HL-60/S4 treated with phorbol 12-myristate 13-acetate at 8.2 ng/mL for 4 days and 3 days (cell line): ENCODE data around the gene ADAMTS15.

Experiments used
- in situ Hi-C: fragments of 300-500 bp; cut with MboI; formaldehyde crosslinking; loops from 2 replicates; pipeline ENCODE4 v1.15.0; 2022; ENCODE audit warnings: low sequenced_read_pairs

ADAMTS15 gene

GRCh38 chr11:130504317-130504716 is 55.9 kb downstream of the ADAMTS15 start:
- in situ Hi-C loops = no loop called here

GRCh38 chr11:130508913-130509312 is 60.5 kb downstream of the ADAMTS15 start:
- in situ Hi-C loops = no loop called here

GRCh38 chr11:130509942-130510341 is 61.5 kb downstream of the ADAMTS15 start:
- in situ Hi-C loops = no loop called here

- in situ Hi-C loops = no loop called here
Observed at GRCh38 chr11:130510407-130511006, 62.1 kb downstream of the ADAMTS15 start.

DNA sequence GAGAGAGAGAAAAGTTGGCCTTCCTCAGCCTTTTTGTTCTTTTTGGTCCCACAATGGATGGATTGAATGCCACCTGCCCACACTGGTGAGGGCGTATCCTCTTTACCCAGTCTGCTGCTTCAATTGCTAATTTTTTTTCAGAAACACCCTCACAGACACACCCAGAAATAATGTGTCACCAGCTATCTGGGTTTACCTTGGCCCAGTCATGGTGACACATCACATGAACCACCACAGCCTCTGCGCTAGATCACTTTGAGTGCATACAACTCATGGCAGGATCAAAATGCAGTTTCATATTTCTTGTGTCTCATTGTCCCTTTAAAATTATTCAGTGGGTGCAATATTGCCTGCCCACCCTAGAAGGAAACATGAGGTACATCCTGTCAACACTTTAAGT is 63.3 kb downstream of the ADAMTS15 start:
- in situ Hi-C loops = no loop called here

DNA sequence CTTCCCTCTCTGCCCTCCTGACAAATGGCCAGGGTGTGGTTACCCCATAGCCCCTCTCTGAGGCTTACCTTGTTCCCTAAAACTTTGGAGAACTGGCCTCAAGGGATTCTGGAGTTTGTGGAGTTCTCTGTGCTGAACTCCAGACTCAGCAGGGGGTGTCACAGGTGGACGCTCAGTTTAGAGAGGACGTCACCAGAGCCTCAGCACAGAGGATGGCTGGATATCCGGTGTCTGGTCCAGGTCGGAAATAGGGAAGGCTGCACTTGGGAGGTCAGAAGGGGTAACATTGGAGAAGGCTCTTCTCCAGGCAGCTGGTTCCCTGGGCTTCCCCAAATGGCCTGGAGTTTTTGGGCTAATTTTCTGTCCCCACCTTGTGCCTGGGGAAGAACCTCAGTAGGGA is 64.2 kb downstream of the ADAMTS15 start:
- in situ Hi-C loops = no loop called here

DNA sequence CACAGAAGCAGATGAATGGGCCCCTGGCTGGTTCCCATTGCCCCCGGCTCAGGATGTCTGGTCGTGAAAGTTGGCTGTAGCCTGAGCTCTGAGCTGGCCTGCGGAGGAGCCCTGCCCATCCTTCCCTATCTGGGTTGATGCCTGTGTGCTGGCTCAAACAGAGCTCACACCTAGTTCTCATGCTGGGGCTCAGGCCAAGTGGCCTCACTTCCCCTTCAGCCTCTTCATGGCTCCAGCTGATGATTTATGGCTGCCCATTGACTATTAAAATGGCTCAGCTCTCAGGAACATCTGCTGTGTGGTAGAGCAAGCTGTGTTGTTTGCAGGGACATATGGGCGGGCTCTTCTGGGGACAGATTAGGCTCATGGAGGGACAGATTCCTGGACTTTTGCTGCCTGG is 64.7 kb downstream of the ADAMTS15 start:
- in situ Hi-C loops = no loop called here

- in situ Hi-C loops = no loop called here
Observed at GRCh38 chr11:130514316-130514715, 65.9 kb downstream of the ADAMTS15 start.

DNA sequence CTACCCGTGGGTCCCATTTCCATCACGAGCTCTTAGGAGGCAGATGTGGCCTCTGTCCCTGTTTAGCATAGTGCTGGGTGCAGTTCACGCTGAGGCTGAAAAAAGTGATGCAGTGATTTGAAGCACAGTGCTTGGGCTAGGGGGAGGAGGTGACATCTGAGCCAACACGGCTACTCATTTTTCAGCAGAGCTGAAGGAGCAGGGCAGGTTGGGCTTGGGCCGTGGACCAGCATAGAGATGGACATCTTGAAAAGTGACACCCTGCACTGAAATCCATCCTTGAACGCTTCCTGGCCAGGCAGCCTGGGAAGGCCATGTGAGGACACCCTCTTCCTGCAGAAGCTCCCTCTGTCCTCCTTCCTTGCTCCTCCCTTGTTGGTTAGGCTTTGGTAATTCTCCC is 66.4 kb downstream of the ADAMTS15 start:
- in situ Hi-C loops = no loop called here

DNA sequence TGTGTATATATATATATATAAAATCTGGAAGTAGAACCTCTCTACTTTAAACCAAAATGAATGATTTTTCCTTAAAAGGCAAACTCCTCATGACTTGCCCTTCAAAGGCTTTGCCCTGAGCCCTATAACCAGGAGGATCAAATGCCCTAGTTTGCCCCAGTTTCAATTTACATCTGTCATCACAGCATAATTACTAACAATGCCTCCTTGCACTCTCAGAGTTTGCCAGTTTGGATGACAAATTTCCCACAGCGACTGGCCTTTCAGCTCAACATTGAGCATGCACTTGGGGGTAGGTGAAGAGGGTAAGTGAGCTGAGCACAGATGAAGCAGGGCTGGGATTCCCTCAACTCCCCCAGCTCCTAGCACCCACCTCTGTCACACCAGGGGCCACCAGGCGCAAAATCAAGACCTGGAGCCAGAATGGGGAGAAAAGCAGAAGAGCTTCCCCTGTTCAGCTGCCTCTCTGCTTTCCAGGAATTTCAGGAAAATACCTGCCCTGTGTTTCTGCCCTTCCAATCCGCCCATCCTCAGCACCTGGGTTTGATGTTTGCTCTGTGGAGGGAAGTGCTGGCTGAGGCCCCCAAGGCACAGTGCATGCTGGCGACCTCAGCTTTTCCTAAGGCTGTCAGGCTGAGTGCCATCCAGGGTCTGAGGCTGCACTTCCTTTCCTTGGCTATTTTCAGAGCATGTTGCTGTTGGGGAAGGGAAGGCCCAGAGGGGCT is 67.5 kb downstream of the ADAMTS15 start:
- in situ Hi-C loops = no loop called here

- in situ Hi-C loops = no loop called here
Observed at GRCh38 chr11:130516554-130517505, 68.4 kb downstream of the ADAMTS15 start.

DNA sequence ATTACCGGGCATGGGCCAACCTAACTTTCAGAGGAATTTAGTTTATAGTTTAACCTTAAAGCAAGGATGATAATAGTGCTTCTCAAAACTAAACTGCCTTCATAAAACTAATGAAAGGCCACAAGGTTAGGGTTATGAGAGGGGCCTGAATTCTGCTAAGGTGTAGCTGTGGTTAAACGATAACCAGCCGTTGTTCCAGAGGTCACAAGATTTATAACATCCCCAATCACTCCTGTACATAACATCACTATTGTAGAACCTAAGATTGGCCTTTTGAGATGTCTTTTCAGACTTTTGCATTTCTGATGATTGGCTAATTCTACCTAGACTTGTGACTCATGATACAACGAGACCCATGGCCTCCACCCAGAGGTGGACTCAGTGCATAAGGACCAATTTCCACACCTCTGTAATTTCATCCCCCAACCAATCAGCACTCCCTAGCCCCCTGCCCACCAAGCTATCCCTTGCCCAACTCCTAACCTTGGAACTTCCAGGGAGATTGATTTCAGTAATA is 69.8 kb downstream of the ADAMTS15 start:
- in situ Hi-C loops = no loop called here

DNA sequence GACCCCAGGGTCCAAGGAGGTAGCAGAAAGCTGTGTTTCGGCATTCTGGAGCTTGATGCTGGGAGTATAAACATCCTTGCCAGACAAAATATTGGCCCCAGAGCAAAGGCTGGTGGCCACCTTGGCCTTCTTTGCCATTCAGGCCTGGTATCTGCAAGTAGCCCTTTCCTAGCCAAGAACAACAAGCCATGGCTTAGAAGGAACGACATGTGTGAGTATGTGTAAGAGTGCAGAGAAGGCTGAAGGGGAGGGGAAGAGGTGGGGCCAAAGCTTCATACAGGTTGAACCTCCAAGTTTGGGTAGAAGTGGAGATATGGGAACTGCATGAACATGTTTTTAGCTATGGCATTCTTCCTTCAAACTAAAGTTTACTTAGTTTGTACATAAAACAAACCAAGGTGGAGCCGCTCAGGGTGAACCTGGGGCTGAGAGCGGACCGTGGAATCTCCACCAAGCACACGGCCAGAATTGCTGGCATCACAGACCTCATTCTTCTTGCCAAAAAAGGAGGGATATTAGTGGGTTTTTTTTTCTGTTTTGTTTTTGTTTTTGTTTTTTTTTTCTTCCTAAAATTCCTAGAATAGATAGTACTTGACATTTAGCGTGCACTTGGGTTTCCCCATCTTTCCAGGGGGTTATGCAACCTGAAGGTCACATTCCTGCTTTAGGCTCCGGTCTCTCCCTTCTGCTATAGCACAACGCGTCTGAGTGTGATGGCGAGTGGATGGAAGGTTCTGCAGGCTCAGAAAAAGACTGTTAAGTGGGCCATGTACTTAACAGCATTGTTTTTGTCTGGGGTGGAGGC is 70.9 kb downstream of the ADAMTS15 start:
- in situ Hi-C loops = no loop called here

DNA sequence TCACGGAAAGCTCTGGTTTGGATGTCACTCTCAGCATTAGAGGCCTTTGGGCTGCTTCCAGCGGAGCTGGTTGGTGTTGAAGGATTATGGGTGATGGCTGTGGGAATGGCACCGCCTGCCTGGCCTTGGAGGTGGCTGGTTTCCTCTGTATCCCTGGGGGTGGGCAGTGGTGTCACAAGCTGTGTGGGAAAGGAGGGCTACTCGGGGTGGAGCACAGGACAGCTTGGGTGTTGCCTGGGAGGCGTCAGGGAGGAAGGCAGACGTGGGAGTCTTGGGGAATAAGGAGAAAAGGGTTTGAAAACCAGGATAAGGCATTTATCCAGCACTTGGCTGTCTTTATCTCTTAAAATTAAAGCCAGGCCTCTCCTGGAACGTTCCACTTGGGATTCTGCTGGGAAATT is 71.8 kb downstream of the ADAMTS15 start:
- in situ Hi-C loops = no loop called here

DNA sequence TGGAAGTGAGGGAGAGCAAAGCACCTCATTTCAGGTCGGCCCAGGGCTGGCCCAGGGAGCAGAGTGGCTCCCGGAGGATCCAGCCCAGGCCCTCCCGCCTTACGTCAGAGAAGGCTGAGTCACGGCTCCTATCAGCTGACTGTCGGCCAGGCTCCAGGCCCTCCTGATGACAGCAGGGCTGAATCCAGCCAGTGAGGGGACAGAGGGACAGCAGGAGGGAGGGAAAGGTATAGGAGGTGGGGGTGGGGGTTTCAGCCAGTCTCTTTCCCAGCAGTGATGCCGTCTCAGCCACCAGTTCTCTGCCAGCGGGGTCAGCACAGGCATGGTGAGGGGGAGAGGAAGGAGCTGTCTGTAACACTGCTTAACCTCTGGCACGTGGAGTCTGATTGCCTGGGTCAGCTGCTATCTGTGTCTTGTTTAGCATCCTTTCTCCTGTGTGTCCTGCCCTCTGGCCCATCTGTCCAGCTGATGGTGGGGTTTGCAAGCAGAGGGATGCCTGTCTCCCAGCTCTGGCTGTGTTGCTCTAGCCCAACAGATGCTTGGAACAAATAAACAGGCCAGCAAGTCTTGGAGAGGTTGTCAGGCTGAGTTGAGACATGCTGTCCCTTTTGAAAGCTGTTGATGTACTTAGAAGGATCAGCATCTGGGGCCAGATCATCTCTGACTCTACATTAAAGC is 74.0 kb downstream of the ADAMTS15 start:
- in situ Hi-C loops = no loop called here

DNA sequence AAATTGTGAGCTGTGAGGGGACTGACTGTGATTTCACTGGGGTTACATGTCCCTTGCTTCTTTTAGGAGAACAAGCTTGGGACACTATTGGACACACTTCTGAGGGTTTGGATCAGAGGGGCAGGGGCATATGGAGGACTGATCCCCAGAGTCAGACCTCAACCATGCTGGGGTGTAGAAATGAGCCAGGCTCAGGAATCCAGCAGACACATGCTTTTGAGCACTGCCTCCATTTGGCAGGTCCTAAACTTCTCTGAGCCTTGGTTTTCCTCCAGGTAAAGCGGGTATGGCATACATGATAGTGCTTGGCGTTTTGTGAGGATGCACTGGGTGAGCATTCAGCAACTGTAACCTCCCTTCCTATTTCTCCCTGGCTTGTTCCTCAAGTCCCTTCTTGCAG is 74.7 kb downstream of the ADAMTS15 start:
- in situ Hi-C loops = no loop called here

DNA sequence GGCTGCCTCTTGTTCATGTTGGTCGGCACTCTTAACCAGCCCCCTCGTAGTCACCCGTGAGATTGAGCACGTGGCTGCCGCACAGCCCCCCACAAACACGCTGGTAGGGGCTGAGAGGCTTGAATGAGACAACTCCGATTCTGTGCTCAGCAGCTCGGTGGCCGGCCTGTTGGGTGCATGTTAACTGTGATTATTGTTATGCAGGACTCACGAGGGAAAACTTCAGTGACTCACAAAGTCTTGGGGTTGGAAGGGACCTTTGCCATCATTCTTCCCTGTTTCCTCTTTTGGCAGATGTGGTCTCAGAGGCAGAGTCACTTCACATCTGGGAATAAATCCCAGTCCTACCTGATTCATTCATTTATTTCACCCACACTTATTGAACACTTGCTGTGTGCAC is 75.2 kb downstream of the ADAMTS15 start:
- in situ Hi-C loops = no loop called here

DNA sequence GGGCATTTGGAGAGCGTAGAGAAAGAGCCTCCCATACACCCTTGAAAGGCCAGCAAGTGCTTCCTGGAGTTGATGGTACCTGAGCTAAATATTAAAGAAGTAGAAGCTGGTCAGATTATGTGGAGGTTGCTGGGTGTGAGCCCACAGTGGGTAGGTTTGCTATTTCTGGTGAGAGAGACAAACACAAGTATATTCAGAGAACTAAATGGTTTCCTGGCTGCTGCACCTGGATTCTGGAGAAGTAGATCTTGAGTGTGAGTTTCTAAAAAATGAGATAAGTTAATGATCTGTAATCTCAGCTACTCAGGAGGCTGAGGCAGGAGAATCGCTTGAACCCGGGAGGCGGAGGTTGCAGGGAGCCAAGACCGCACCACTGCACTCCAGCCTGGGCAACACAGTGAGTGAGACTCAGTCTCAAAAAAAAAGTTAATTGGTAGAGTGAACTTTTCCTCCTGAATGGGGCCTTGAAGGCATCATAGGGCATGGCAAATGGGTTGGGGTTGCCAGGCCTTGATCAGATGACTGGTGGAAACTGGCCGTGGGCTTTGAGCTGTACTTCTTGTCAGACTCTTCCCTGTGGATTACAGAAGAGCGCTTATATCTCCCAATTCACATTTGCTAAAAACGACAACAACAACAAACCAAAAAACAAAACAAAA is 75.8 kb downstream of the ADAMTS15 start:
- in situ Hi-C loops = no loop called here

GRCh38 chr11:130525307-130525706 is 76.9 kb downstream of the ADAMTS15 start:
- in situ Hi-C loops = no loop called here
